Adrenal gland (tissue), 5 donors: Measurements from ENCODE around the gene ASTL.

Experiments
- CTCF ChIP-seq, 6 experiments: fragments of 450-650 bp in 4 of 6; fragments of 200-600 bp in 2 of 6; sonication (generic) in 1 of 6; IDR thresholded peaks; 1 replicate in 5 of 6; 2 replicates in 1 of 6; pipeline versions ENCODE4 v1.5.1 to v1.8.0; 2016 to 2021; ENCODE audit warnings: antibody characterized with exemption in 6 of 6, mild to moderate bottlenecking in 2 of 6, moderate library complexity in 1 of 6
- POLR2A ChIP-seq, 2 donors: fragments of 450-650 bp; IDR thresholded peaks; one replicate each; pipeline ENCODE4 v1.6.1; 2017; ENCODE audit warnings: antibody characterized with exemption in 2 of 2, mild to moderate bottlenecking in 2 of 2, moderate library complexity in 1 of 2
- donor health status: DM: no; HTN: no; CAD: no.

DNA sequence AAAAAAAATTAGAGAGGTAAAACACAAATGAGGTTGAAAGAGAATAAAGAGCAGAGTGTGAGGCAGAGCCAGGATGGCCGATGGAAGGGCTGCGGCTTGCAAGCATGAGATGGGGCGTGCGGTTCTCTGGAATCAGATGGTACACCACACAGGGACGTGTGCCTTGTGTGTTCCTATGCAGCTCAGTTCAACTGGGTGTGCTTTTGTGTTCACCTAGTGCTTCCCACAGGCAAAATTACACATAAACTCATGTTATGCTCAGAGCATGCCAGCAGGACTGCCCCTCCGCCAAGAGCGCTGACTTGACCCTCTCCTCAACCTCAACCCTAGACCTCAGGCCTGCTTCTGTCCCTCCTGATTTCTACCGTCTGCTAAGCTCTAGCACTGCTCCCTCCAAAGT is 45.9 kb upstream of the ASTL start:
- TF ChIP-seq POLR2A (IDR thresholded peaks at IDR 0.05) (no peak), CTCF (IDR thresholded peaks at IDR 0.05) (no peak)
